ENCODE results near the gene RTN4.

RTN4 gene

DNA sequence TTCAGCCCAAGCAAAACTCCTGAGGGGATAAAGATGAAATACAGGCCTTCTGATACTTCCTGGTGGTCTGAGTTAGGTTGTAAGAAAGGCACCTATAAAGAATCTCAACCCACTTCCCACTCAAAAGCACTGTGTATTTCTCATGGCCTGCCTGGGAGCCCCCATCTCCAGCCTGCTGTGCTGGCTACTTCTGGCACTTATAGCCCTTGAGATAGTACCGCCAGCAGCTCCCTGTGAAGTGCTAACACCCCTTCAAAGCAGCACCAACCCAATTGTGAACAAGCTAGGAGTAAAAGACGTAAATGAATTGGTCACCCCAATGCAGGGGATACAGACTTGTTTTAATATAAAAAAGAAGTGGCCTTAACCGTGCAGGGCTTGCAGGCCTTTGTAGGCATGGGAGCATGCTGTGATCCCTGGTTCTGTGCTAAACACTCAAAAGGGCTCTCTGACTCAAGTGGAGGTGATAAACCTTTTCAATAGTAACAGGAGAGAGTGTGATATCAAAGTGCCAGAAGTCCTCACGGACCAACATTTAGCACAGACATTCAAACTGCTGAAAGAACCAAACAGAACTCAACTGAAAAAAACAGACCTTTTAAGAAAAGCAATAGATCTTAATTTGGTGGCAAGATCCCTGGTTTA, 80.8 kb downstream of the RTN4 start:
- Histone ChIP-seq H3K27ac (no peak overlapping the region), H3K4me3 (no peak overlapping the region)
- TF ChIP-seq, protein P1, sequence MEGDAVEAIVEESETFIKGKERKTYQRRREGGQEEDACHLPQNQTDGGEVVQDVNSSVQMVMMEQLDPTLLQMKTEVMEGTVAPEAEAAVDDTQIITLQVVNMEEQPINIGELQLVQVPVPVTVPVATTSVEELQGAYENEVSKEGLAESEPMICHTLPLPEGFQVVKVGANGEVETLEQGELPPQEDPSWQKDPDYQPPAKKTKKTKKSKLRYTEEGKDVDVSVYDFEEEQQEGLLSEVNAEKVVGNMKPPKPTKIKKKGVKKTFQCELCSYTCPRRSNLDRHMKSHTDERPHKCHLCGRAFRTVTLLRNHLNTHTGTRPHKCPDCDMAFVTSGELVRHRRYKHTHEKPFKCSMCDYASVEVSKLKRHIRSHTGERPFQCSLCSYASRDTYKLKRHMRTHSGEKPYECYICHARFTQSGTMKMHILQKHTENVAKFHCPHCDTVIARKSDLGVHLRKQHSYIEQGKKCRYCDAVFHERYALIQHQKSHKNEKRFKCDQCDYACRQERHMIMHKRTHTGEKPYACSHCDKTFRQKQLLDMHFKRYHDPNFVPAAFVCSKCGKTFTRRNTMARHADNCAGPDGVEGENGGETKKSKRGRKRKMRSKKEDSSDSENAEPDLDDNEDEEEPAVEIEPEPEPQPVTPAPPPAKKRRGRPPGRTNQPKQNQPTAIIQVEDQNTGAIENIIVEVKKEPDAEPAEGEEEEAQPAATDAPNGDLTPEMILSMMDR (IDR thresholded peaks at IDR 0.05) = no peak
- no peak for DNase-seq (ENCODE audit: low spot score)

GRCh38 chr2:54968561-54969218, 81.6 kb downstream of the RTN4 start:
- Histone ChIP-seq H3K27ac (no peak overlapping the region), H3K4me3 (no peak overlapping the region)
- no peak for DNase-seq (ENCODE audit: low spot score)
- TF ChIP-seq, protein P1 (IDR thresholded peaks at IDR 0.05) = no peak

- TF ChIP-seq, protein P1 (IDR thresholded peaks at IDR 0.05) = no peak
- Histone ChIP-seq H3K27ac (no peak overlapping the region), H3K4me3 (no peak overlapping the region)
- DNase-seq (ENCODE audit: low spot score) = no peak
These were observed 82.4 kb downstream of the RTN4 start for GRCh38 chr2:54967759-54968365.

- no peak overlapping the region for H3K27ac ChIP-seq
- no peak overlapping the region for H3K4me3 ChIP-seq
- TF ChIP-seq, protein P1 (IDR thresholded peaks at IDR 0.05) = no peak
- DNase-seq (ENCODE audit: low spot score) = no peak
These were observed 83.0 kb downstream of the RTN4 start for GRCh38 chr2:54967269-54967668.

- TF ChIP-seq, protein P1 (IDR thresholded peaks at IDR 0.05) = no peak
- H3K4me3 ChIP-seq = no peak overlapping the region
- no peak for DNase-seq (ENCODE audit: low spot score)
- no peak overlapping the region for H3K27ac ChIP-seq
These were observed 83.4 kb downstream of the RTN4 start for GRCh38 chr2:54966837-54967236.

GRCh38 chr2:54966165-54966832, 84.0 kb downstream of the RTN4 start:
- TF ChIP-seq, protein P1 (IDR thresholded peaks at IDR 0.05) = no peak
- no peak overlapping the region for H3K4me3 ChIP-seq
- H3K27ac ChIP-seq = no peak overlapping the region
- DNase-seq (ENCODE audit: low spot score) = no peak

All from coronary artery (tissue), 2 donors.